Activated T-cell treated with anti-CD3 and anti-CD28 coated beads, Interleukin-2, amount 50 U/mL, for 1 hour (primary cell): ENCODE results near the gene TCEAL3.
A peak's percentile ranks its signal among the peaks of the same experiment; 100 is the strongest.
"Not testable (repeated sequence)": the region's sequence is repeated elsewhere in the genome, so short reads cannot be mapped to it uniquely, and the experiment has no call there.

Experiments used
- DNase-seq: peaks from one replicate; pipeline ENCODE4 v3.0.0-alpha.2; 2020

TCEAL3 gene

GRCh38 chrX:103607364-103608305, at the start of gene TCEAL3:
Gene TCEAL3 (plus strand): TSS chrX:103607963. CDS start chrX:103609065, 1,102 bp downstream.
- DNase-seq = peak; percentile 61

GRCh38 chrX:103560256-103560655, 47.5 kb upstream of the TCEAL3 start:
- DNase-seq = no peak

GRCh38 chrX:103562801-103563200, 45.0 kb upstream of the TCEAL3 start:
- no peak for DNase-seq

- no peak for DNase-seq
Observed at GRCh38 chrX:103565197-103565596, 42.6 kb upstream of the TCEAL3 start.

- DNase-seq = no peak
Observed at GRCh38 chrX:103565752-103566151, 42.0 kb upstream of the TCEAL3 start.

- DNase-seq = no peak
Observed at GRCh38 chrX:103571121-103571520, 36.6 kb upstream of the TCEAL3 start.

- DNase-seq = no peak
Observed at GRCh38 chrX:103571726-103572125, 36.0 kb upstream of the TCEAL3 start.

GRCh38 chrX:103573202-103573601, 34.6 kb upstream of the TCEAL3 start:
- DNase-seq = no peak

- no peak for DNase-seq
Observed at GRCh38 chrX:103584596-103584995, 23.2 kb upstream of the TCEAL3 start.

GRCh38 chrX:103585411-103586313, 22.1 kb upstream of the TCEAL3 start, which contains the start of gene TCEAL4:
Gene TCEAL4 (plus strand): TSS chrX:103585515. CDS start chrX:103586676, 1,161 bp downstream.
- DNase-seq = peak; percentile 43

- DNase-seq = peak; percentile 19
Observed at GRCh38 chrX:103586314-103586646, 21.5 kb upstream of the TCEAL3 start.

GRCh38 chrX:103586659-103587058, 21.1 kb upstream of the TCEAL3 start:
- DNase-seq = no peak

- DNase-seq = not testable (repeated sequence)
Observed at GRCh38 chrX:103592295-103592694, 15.5 kb upstream of the TCEAL3 start.

- not testable (repeated sequence) for DNase-seq
Observed at GRCh38 chrX:103595202-103595601, 12.6 kb upstream of the TCEAL3 start.

GRCh38 chrX:103608306-103608963, 672 bp downstream of the TCEAL3 start:
- DNase-seq = no peak

- DNase-seq = no peak
Observed at GRCh38 chrX:103610282-103610681, 2.5 kb downstream of the TCEAL3 start.

- DNase-seq = no peak
Observed at GRCh38 chrX:103613362-103613890, 5.7 kb downstream of the TCEAL3 start.

- no peak for DNase-seq
Observed at GRCh38 chrX:103614999-103615398, 7.2 kb downstream of the TCEAL3 start.

- DNase-seq = no peak
Observed at GRCh38 chrX:103615781-103616371, 8.1 kb downstream of the TCEAL3 start.

GRCh38 chrX:103616676-103617186, 9.0 kb downstream of the TCEAL3 start:
- DNase-seq = no peak

- DNase-seq = no peak
Observed at GRCh38 chrX:103624111-103624510, 16.3 kb downstream of the TCEAL3 start.

GRCh38 chrX:103626855-103627254, 19.1 kb downstream of the TCEAL3 start:
- no peak for DNase-seq
